GM12878 (cell line): ENCODE results near the gene LTB4R2. TPM values are rescaled to one million over a fixed set of nuclear protein-coding genes. Genes with fewer than 3 reads are reported as not detected.

Source experiments
- ASH2L ChIP-seq: fragments of 300-600, 200-600 bp; sonication (generic); IDR thresholded peaks from 2 replicates; pipeline ENCODE4 v1.6.1; 2017; ENCODE audit warnings: low read depth, mild to moderate bottlenecking, borderline replicate concordance
- CBFB ChIP-seq: IDR thresholded peaks from 2 replicates; pipeline ENCODE4 v1.6.1; 2016; ENCODE audit warnings: antibody characterized with exemption, low read depth
- HDGF ChIP-seq: fragments of 450-650 bp; IDR thresholded peaks from 2 replicates; pipeline ENCODE4 v1.6.1; 2016; ENCODE audit warnings: antibody characterized with exemption
- IRF4 ChIP-seq: IDR thresholded peaks from 2 replicates; pipeline ENCODE4 v1.6.1; 2011; ENCODE audit warnings: low read depth, low read length
- JUND ChIP-seq: IDR thresholded peaks from 2 replicates; pipeline ENCODE4 v1.6.1; 2012; ENCODE audit warnings: low read depth, mild to moderate bottlenecking, low read length, improper control_type of control experiment, moderate library complexity
- KAT2A ChIP-seq: conservative IDR thresholded peaks from 2 replicates; pipeline ENCODE4 v1.6.1; 2011; ENCODE audit warnings: low read depth, low read length; ENCODE audit not compliant: control insufficient read depth
- MTA3 ChIP-seq: IDR thresholded peaks from 2 replicates; pipeline ENCODE4 v1.6.1; 2012; ENCODE audit warnings: low read length, inconsistent platforms, borderline replicate concordance
- NR2C2 ChIP-seq: IDR thresholded peaks from 2 replicates; pipeline ENCODE4 v1.6.1; 2011; ENCODE audit warnings: borderline replicate concordance, low read depth; ENCODE audit not compliant: control insufficient read depth, insufficient read length
- RELA ChIP-seq: fragments of 450-650 bp; IDR thresholded peaks from 2 replicates; pipeline ENCODE4 v1.8.0; 2014; ENCODE audit warnings: borderline replicate concordance; ENCODE audit not compliant: partially characterized antibody
- SP1 ChIP-seq: IDR thresholded peaks from one replicate; pipeline ENCODE4 v1.6.1; 2011; ENCODE audit warnings: low read depth, low read length
- TCF7 ChIP-seq: IDR thresholded peaks from 2 replicates; pipeline ENCODE4 v1.6.1; 2014; ENCODE audit warnings: antibody characterized with exemption, borderline replicate concordance
- ZBED1 ChIP-seq: IDR thresholded peaks from 2 replicates; pipeline ENCODE4 v1.6.1; 2016; ENCODE audit warnings: borderline replicate concordance
- ZNF217 ChIP-seq: fragments of 450-650 bp; IDR thresholded peaks from 2 replicates; pipeline ENCODE4 v1.6.1; 2017; ENCODE audit warnings: antibody characterized with exemption, mild to moderate bottlenecking
- ZNF24 ChIP-seq: fragments of 450-650 bp; IDR thresholded peaks from 2 replicates; pipeline ENCODE4 v1.6.1; 2017; ENCODE audit warnings: antibody characterized with exemption, mild to moderate bottlenecking
- ZNF384 ChIP-seq: IDR thresholded peaks from 2 replicates; pipeline ENCODE4 v1.6.1; 2012; ENCODE audit warnings: low read depth, mild to moderate bottlenecking, low read length, improper control_type of control experiment, borderline replicate concordance
- polyA plus RNA-seq, 11 experiments: library from polyadenylated mRNA; depleted of rRNA in 4 of 11; unstranded in 6 of 11; stranded (reverse) in 5 of 11; fragments of >200 nt; fragmentation: Nextera tagmentation in 4 of 11; fragmentation: Illumina TruSeq in 1 of 11; extraction: Ambion mirVana in 4 of 11; extraction: Trizol in 1 of 11; gene quantifications; 1 replicate in 1 of 11; 2 replicates in 10 of 11; pipeline versions ENCODE4 v1.2.1 to v1.2.3, GENCODE V29; 2011 to 2016; ENCODE audit warnings: inconsistent platforms in 2 of 11, missing spikeins in 2 of 11, low read depth in 1 of 11
- total RNA-seq, 4 experiments: library from RNA; depleted of rRNA in 3 of 4; stranded (reverse); fragments of >200 nt in 3 of 4; fragmentation: Illumina TruSeq in 1 of 4; extraction: Trizol in 1 of 4; gene quantifications; 2 replicates each; pipeline versions ENCODE4 v1.2.1 to v1.2.3, GENCODE V29; 2013 to 2021
- TF ChIP-seq, protein P1 (sequence below): fragments of 450-650 bp; formaldehyde crosslinking; IDR thresholded peaks from 2 replicates; pipeline ENCODE4 v1.5.0; 2022; ENCODE audit warnings: mild to moderate bottlenecking, missing genetic modification characterization
- TF ChIP-seq, protein P2 (sequence below): fragments of 450-650 bp; IDR thresholded peaks from 2 replicates; pipeline ENCODE4 v1.6.1; 2016; ENCODE audit warnings: mild to moderate bottlenecking, moderate library complexity, borderline replicate concordance
- TF ChIP-seq, protein P3 (sequence below): fragments of 450-650 bp; IDR thresholded peaks from 2 replicates; pipeline ENCODE4 v1.6.1; 2017; ENCODE audit warnings: low read depth, mild to moderate bottlenecking, moderate library complexity
- TF ChIP-seq, protein P4 (sequence below): fragments of 450-650 bp; IDR thresholded peaks from 2 replicates; pipeline ENCODE4 v1.6.1; 2016; ENCODE audit warnings: mild to moderate bottlenecking
- TF ChIP-seq, protein P5 (sequence below): fragments of 450-650 bp; IDR thresholded peaks from 2 replicates; pipeline ENCODE4 v1.6.1; 2016; ENCODE audit warnings: mild to moderate bottlenecking

The LTB4R2 gene
- total and polyA plus RNA-seq, 10 of the 15 experiments (the other 5 are each of a cell fraction or from before 2014, with no cell fraction given), result 0.06 to 16.0 (median 2.6) TPM

DNA sequence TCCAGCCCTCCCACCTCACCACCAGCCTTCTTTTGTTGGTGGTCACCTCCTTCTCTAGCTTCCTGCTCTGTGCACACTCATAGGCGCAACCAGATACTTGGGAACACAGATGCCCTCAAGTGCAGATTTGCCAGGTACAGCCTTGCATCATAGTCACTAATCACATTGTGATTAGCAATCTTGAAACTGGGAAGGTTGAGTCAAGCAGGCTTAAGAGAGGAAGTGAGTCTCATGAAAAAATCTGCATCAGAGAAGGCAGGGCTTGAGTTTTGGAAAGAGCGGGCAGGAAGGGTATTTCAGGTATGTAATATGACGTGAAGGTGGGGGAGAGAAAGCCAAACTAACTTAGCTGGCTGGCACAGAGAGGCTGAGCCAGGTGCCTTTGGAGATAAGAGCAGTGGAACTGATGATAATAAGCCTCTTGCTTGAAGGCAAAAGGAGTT is 35.8 kb upstream of the LTB4R2 start (continued):
- TF ChIP-seq, protein P1, sequence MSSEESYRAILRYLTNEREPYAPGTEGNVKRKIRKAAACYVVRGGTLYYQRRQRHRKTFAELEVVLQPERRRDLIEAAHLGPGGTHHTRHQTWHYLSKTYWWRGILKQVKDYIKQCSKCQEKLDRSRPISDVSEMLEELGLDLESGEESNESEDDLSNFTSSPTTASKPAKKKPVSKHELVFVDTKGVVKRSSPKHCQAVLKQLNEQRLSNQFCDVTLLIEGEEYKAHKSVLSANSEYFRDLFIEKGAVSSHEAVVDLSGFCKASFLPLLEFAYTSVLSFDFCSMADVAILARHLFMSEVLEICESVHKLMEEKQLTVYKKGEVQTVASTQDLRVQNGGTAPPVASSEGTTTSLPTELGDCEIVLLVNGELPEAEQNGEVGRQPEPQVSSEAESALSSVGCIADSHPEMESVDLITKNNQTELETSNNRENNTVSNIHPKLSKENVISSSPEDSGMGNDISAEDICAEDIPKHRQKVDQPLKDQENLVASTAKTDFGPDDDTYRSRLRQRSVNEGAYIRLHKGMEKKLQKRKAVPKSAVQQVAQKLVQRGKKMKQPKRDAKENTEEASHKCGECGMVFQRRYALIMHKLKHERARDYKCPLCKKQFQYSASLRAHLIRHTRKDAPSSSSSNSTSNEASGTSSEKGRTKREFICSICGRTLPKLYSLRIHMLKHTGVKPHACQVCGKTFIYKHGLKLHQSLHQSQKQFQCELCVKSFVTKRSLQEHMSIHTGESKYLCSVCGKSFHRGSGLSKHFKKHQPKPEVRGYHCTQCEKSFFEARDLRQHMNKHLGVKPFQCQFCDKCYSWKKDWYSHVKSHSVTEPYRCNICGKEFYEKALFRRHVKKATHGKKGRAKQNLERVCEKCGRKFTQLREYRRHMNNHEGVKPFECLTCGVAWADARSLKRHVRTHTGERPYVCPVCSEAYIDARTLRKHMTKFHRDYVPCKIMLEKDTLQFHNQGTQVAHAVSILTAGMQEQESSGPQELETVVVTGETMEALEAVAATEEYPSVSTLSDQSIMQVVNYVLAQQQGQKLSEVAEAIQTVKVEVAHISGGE (CRISPR knock-in tag), result no peak
- TF ChIP-seq ZNF24, result no peak
- no peak for TF ChIP-seq KAT2A
- peak; percentile 50; the same call in 1 of the 2 replicates for TF ChIP-seq ZNF384
- TF ChIP-seq, protein P2, sequence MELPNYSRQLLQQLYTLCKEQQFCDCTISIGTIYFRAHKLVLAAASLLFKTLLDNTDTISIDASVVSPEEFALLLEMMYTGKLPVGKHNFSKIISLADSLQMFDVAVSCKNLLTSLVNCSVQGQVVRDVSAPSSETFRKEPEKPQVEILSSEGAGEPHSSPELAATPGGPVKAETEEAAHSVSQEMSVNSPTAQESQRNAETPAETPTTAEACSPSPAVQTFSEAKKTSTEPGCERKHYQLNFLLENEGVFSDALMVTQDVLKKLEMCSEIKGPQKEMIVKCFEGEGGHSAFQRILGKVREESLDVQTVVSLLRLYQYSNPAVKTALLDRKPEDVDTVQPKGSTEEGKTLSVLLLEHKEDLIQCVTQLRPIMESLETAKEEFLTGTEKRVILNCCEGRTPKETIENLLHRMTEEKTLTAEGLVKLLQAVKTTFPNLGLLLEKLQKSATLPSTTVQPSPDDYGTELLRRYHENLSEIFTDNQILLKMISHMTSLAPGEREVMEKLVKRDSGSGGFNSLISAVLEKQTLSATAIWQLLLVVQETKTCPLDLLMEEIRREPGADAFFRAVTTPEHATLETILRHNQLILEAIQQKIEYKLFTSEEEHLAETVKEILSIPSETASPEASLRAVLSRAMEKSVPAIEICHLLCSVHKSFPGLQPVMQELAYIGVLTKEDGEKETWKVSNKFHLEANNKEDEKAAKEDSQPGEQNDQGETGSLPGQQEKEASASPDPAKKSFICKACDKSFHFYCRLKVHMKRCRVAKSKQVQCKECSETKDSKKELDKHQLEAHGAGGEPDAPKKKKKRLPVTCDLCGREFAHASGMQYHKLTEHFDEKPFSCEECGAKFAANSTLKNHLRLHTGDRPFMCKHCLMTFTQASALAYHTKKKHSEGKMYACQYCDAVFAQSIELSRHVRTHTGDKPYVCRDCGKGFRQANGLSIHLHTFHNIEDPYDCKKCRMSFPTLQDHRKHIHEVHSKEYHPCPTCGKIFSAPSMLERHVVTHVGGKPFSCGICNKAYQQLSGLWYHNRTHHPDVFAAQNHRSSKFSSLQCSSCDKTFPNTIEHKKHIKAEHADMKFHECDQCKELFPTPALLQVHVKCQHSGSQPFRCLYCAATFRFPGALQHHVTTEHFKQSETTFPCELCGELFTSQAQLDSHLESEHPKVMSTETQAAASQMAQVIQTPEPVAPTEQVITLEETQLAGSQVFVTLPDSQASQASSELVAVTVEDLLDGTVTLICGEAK, result no peak
- TF ChIP-seq IRF4, result peak; percentile 96
- TF ChIP-seq JUND, result peak; percentile 78; the same call in 1 of the 2 replicates
- no peak for TF ChIP-seq TCF7
- peak; percentile 68; the same call in 1 of the 2 replicates for TF ChIP-seq ZBED1
- TF ChIP-seq ZNF217, result no peak
- TF ChIP-seq ASH2L, result no peak
- no peak for TF ChIP-seq HDGF
- TF ChIP-seq, protein P3, sequence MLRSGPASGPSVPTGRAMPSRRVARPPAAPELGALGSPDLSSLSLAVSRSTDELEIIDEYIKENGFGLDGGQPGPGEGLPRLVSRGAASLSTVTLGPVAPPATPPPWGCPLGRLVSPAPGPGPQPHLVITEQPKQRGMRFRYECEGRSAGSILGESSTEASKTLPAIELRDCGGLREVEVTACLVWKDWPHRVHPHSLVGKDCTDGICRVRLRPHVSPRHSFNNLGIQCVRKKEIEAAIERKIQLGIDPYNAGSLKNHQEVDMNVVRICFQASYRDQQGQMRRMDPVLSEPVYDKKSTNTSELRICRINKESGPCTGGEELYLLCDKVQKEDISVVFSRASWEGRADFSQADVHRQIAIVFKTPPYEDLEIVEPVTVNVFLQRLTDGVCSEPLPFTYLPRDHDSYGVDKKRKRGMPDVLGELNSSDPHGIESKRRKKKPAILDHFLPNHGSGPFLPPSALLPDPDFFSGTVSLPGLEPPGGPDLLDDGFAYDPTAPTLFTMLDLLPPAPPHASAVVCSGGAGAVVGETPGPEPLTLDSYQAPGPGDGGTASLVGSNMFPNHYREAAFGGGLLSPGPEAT, result peak; percentile 87
- no peak for TF ChIP-seq SP1
- TF ChIP-seq RELA, result no peak
- no peak for TF ChIP-seq NR2C2
- TF ChIP-seq, protein P4, sequence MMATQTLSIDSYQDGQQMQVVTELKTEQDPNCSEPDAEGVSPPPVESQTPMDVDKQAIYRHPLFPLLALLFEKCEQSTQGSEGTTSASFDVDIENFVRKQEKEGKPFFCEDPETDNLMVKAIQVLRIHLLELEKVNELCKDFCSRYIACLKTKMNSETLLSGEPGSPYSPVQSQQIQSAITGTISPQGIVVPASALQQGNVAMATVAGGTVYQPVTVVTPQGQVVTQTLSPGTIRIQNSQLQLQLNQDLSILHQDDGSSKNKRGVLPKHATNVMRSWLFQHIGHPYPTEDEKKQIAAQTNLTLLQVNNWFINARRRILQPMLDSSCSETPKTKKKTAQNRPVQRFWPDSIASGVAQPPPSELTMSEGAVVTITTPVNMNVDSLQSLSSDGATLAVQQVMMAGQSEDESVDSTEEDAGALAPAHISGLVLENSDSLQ, result no peak
- TF ChIP-seq, protein P5, sequence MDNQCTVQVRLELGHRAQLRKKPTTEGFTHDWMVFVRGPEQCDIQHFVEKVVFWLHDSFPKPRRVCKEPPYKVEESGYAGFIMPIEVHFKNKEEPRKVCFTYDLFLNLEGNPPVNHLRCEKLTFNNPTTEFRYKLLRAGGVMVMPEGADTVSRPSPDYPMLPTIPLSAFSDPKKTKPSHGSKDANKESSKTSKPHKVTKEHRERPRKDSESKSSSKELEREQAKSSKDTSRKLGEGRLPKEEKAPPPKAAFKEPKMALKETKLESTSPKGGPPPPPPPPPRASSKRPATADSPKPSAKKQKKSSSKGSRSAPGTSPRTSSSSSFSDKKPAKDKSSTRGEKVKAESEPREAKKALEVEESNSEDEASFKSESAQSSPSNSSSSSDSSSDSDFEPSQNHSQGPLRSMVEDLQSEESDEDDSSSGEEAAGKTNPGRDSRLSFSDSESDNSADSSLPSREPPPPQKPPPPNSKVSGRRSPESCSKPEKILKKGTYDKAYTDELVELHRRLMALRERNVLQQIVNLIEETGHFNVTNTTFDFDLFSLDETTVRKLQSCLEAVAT, result no peak
- TF ChIP-seq CBFB, result no peak; the same call in 1 of the 2 replicates
- TF ChIP-seq MTA3, result no peak; the same call in 1 of the 2 replicates
